ENCODE results near the gene AMY2A.
"Not testable (repeated sequence)": the region's sequence is repeated elsewhere in the genome, so short reads cannot be mapped to it uniquely, and the experiment has no call there.

AMY2A gene

DNA sequence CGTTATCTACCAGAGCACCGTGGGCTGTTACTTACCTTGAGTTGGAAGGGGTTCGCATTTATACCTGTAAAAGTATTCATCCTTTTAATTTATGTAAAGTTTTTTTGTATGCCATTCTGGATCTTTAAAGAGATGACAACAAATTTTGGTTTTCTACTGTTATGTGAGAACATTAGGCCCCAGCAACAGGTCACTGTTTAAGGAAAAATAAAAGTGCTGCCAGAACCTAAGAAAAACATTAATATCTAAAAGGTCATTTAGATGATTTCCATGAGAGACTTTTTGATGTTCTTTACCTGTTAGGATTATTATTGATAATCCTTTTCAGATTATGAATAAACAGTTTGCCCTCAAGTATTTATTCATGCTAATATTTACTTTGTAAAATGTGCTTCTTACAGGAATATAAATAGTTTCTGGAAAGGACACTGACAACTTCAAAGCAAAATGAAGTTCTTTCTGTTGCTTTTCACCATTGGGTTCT, at the start of gene AMY2A:
Gene AMY2A, plus strand, starts transcription at position 434 of the 484 bp plus-strand sequence. Its CDS starts 14 bp downstream, at position 448.
- not testable (repeated sequence) for DNase-seq (ENCODE audit: low spot score)

DNA sequence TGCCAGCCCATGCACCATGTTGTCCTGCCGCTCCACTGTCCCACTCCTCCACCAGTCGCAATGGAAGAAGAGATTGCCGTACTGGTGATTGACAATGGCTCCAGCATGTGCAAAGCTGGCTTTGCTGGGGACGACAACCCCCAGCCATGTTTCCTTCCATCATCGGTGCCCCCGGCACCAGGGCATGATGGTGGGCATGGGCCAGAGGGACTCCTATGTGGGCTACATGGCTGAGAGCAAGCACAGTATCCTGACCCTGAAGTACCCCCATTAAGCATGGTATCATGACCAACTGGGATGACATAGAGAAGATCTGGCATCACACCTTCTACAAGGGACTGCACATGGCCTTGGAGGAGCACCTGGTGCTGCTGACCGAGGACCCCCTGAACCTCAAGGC, 47.7 kb upstream of the AMY2A start:
- no peak for DNase-seq (ENCODE audit: low spot score)

DNA sequence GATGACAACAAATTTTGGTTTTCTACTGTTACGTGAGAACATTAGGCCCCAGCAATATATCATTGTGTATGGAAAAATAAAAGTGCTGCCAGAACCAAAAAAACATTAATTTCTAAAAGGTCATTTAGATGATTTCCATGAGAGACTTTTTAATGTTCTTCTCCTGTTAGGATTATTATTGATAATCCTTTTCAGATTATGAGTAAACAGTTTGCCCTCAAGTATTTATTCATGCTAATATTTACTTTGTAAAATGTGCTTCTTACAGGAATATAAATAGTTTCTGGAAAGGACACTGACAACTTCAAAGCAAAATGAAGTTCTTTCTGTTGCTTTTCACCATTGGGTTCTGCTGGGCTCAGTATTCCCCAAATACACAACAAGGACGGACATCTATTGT, 45.9 kb upstream of the AMY2A start, which contains the start of gene AMY2B:
Gene AMY2B, plus strand, starts transcription at position 301 of the 400 bp plus-strand sequence. Its CDS starts 14 bp downstream, at position 315.
- not testable (repeated sequence) for DNase-seq (ENCODE audit: low spot score)

DNA sequence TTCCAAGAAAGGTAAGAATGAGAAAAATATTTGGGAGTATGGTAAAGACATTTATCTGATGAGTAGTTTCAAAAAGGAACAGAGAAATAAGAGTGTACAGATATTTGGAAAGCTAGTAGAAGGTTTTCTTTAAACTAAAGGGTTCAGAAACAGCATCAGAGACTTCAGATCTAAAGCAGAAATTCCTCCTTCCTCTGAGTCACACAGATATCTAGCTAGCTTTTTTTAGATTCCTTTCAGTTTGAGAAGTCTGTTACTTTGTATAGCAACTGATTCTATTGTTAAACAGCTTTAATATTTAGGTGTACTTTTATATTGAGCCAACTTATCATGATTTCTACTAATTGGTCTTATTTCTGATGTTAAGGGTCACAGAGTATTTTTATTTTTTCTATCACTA, 41.2 kb upstream of the AMY2A start:
- DNase-seq (ENCODE audit: low spot score) = no peak

DNA sequence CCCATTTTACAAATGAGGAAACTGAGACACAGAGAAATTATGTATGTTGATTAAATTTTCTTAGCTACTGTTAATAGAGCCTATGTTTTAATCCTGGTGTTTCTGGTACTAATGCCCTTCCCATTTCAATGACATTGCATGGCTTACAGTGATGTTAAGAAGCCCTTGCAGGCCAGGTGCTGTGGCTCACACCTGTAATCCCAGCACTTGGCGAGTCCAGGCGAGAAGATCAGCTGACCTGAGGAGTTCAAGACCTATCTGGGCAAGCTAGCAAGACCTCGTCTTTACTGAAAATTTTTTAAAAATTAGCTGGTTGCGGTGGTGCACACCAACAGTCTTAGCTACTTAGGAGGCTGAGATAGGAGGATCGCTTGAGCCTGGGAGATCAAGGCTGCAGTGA, 40.4 kb upstream of the AMY2A start:
- DNase-seq (ENCODE audit: low spot score) = not testable (repeated sequence)

DNA sequence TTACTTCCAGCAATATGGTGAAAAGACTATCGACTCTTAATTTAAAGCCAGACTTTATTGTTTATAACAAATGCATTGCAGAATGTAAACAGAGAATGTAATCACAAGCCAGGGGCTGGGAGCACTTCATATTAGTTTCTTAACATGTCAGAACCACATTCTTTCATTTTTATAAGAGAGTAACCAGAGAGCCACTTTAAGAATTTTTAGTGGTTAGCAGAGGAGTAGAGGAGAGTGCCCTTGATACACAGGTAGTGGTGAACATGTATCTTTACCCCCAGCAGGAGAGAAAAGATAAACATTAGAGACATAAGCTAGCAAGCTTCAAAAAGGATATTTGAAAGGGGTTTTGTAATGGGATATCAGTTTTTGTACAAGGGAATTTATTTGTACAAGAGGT, 34.8 kb upstream of the AMY2A start:
- DNase-seq (ENCODE audit: low spot score) = no peak

DNA sequence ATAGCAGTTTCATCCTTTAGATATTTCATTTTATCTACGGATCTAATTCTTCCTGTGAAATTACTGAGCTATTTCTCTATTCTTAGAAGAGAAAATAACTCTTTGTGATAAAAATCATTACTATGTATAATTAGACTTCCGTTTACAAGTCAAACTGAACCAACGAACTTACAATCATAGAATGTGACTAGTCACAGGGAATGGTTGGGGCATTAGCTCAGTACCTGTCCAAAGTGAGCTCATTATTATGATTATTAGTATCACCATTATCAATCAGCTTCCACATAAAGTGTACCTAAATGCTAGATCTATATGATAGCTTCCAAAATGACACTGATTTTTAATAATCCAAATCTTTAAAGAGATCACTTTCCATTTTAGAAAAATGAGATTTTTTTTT, 33.3 kb upstream of the AMY2A start:
- no peak for DNase-seq (ENCODE audit: low spot score)

DNA sequence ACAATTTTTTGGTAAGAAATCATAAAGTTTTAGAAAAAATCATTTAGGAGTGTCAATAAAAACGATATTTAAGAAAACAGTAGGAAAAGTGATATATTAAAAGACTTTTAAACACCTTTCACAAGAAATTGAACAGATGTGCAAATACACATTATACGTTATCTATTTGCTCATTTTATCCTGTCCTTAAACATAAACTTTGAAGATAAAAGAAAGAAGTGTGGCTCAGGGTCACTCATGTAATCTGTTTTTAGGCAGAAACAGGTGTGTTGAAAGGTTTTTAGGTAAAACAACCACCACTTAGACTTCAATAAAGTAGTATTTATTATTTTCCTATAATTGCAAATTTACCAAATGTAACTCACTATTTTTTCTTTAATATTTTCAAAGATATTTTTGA, 32.7 kb upstream of the AMY2A start:
- DNase-seq (ENCODE audit: low spot score) = no peak

DNA sequence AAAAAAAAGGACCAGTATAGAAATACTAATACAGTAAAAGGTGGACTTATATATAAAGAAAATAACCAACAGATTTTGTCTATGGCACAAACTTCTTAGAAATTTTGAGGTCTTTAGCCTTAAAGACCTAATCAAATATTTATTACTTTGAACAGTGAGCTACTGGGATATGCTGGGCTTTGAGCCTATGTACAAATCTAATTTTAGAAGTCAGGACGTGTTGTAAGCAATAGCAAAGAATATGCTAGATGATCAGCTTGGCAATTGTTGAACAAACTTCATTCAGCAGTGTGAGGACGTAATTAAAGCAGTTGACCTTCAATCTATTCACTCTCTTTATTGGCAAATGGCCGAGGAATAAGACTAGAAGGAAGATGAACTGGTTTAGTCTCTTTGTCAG, 14.5 kb upstream of the AMY2A start:
- not testable (repeated sequence) for DNase-seq (ENCODE audit: low spot score)

DNA sequence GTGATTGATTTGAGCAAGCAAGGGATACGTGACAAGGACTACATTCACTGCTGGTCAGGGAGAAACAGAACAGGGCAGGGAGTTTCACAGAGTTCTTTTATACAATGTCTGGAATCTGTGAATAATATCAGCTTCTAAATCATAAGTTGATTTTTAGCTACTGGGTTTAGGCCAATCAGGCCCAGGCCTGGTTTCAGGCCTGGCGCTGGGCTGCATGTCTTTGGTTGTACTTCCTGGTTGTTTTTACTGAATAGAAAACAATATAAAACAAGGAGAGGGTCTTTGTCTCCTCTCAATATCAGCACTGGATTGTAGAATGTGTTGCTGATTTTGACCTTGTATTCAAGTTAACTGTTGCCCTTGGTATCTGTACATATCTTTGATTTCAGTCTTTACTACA, 865 bp upstream of the AMY2A start:
- no peak for DNase-seq (ENCODE audit: low spot score)

DNA sequence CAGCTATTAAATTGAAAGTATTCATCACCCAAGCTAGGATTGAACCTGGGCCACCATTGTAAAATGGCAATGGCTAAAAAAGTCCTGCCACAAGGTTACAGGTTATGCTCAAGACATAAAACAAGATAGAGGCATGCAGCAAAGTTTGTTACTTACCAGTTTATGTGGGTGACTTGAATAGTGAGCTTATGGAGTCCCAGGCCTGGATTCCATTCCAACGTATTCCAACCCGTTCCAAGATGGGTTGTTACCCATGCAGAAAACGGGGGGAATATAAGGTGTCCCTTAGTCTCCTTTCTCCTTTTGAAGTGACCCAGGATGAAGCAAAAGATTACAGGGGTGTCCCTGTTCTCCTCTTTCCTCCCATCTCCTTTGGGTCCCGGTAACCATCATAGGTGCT, 10.2 kb downstream of the AMY2A start:
- not testable (repeated sequence) for DNase-seq (ENCODE audit: low spot score)

DNA sequence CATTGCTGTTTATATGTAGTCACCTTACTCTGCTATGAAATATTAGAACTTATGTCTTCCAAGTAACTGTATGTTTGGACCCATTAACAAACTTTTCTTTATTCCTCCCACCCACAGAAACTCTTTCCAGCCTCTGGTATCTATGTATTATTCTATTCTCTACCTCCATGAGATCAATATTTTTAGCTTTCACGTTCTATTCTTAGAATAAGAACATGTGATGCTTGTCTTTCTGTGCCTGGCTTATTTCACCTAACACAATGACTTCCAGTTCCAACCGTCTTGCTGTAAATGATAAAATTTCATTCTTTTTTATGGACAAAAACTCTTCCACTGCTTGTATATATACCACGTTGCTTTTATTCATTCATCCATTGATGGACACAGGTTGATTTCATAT, 24.0 kb downstream of the AMY2A start:
- not testable (repeated sequence) for DNase-seq (ENCODE audit: low spot score)

DNA sequence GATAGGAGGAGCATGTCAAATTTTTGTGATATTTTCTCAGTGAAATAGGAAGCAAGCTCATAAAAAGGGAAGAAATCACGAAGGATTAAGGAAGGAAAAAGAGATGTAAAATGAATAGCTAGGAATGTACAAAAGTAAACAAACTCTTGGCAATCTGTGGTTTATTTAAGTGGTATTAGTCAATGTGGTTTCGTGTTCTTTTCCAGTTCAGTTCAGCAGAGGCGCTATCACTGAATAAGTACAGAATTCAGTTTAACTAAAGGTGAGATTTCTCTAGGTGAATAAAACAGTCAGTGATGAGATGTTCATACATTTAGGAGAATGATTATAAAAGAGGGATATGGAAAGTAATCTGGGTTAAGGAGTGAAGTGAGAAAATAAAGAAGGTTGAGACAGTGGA, 26.7 kb downstream of the AMY2A start:
- not testable (repeated sequence) for DNase-seq (ENCODE audit: low spot score)

DNA sequence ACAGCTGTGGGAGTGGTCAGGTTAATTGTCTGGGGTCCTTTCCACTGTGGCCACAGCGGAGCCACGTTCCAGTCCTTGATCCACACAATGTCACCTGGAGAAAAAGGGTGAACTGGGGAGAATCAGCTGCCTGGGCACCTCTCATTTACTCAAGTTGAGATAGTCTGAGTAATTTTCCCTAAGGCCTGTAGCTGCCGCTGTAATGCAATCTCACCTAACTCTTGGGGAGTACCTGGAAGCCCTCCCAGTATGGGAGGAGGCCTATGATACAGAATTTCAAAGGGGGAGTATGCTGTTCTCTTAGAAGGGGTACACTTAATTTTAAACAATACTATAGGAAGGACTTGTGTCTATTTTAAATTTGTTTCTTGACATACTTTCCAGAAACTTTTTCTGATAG, 33.1 kb downstream of the AMY2A start:
- not testable (repeated sequence) for DNase-seq (ENCODE audit: low spot score)

DNA sequence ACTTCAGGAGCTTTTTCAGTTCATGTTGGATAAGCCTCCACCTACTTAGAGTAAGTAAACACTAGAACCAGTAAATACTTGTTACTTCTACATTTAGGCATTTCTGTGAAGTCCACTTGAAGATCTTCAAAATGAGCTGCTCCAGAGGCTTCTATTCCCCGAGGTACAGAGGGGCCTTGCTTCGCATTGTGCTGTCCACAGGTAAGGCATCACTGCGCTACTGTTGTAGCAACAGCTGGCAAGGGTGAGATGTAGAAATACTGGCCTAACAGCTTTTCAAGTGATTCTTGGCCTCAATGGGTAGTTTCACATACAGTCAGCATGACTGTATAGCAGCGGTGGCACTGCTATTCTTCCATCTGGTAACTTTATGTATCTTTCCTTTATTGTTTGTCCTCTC, 33.7 kb downstream of the AMY2A start:
- not testable (repeated sequence) for DNase-seq (ENCODE audit: low spot score)

DNA sequence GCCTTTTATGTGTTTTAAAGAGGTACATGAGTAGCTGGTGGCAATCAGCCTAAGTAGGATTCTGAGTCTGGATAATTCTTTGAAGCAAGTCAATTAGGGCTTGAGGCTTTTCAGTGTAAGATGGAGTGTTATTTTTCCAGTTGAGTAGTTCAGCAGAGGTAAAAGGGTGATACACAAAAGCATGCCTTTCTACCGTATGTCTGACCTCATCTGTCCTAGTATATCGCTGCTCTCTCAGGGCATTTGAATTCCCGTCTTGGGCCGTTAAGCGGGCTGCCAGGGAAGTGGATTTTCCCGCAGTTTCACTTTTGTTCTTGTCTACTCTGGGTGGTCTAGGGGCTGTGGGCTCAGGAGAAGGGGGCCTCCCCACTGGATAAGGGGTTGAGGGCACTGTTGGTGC, 36.9 kb downstream of the AMY2A start:
- not testable (repeated sequence) for DNase-seq (ENCODE audit: low spot score)

DNA sequence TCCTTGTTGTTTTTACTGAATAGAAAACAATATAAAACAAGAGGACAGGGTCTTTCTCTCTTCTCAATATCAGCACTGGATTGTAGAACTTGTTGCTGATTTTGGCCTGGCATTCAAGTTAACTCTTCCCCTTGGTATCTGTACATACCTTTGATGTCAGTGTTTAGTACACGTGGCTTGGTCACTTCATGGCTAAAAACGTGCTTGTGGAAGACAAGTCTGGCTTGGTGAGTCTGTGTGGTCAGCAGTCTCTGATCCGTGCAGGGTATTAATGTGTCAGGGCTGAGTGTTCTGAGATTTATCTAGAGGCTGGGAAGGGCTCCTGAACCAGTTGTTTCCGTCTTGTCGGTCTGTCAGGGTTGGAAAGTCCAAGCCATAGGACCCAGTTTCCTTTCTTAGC, 38.2 kb downstream of the AMY2A start, which contains the start of gene AMY1A:
Gene AMY1A, plus strand, starts transcription at position 301 of the 400 bp plus-strand sequence. CDS start 571 bp downstream, outside the sequence.
- DNase-seq (ENCODE audit: low spot score) = not testable (repeated sequence)
